ENCODE measurements around the gene SYT1.

- TF ChIP-seq CTCF (conservative IDR thresholded peaks at IDR 0.05; ENCODE audit: low read depth, low read length) (no peak), SMC3 (IDR thresholded peaks at IDR 0.05; ENCODE audit: low read depth, low read length) (no peak), POLR2A (IDR thresholded peaks at IDR 0.05; ENCODE audit: low read depth, low read length) (no peak), ELK1 (IDR thresholded peaks at IDR 0.05; ENCODE audit: borderline replicate concordance, low read depth, low read length) (no peak), MXI1 (IDR thresholded peaks at IDR 0.05; ENCODE audit: borderline replicate concordance, low read depth, low read length) (no peak), BHLHE40 (IDR thresholded peaks at IDR 0.05; ENCODE audit: low read depth, low read length) (no peak), RFX5 (IDR thresholded peaks at IDR 0.05; ENCODE audit: low read depth, low read length) (no peak), USF2 (IDR thresholded peaks at IDR 0.05; ENCODE audit: low read depth, low read length) (no peak), CEBPB (IDR thresholded peaks at IDR 0.05; ENCODE audit: low read depth, low read length) (no peak), MAFK (IDR thresholded peaks at IDR 0.05; ENCODE audit: low read depth, low read length) (no peak)
Observed at GRCh38 chr12:79250960-79251755, 386.6 kb downstream of the SYT1 start.
